MM.1S (cell line): ENCODE results near the gene TMCC1.
"Not testable (repeated sequence)": the region's sequence is repeated elsewhere in the genome, so short reads cannot be mapped to it uniquely, and the experiment has no call there.

Experiments
- DNase-seq: peaks from one replicate; pipeline ENCODE4 v3.0.0-alpha.2; 2015
- H2AFZ ChIP-seq: fragments of 300-600 bp; sonication (generic); 2 replicates; pipeline ENCODE4 v1.6.0; 2016; ENCODE audit warnings: antibody characterized with exemption, low read length
- H3F3A ChIP-seq: fragments of 300-600 bp; sonication (generic); 2 replicates; pipeline ENCODE4 v1.6.1; 2016; ENCODE audit warnings: mild to moderate bottlenecking, antibody characterized with exemption, low read length, moderate library complexity, mixed read lengths; ENCODE audit not compliant: insufficient read depth
- H3K27ac ChIP-seq: fragments of 300-600 bp; sonication (generic); 2 replicates; pipeline ENCODE4 v1.5.1; 2016; ENCODE audit warnings: mild to moderate bottlenecking, low read length
- H3K27me3 ChIP-seq: fragments of 300-600 bp; sonication (generic); replicated peaks from 2 replicates; pipeline ENCODE4 v1.6.0; 2016; ENCODE audit warnings: low read length; ENCODE audit not compliant: insufficient read depth
- H3K36me3 ChIP-seq: fragments of 300-600 bp; sonication (generic); replicated peaks from 2 replicates; pipeline ENCODE4 v1.6.1; 2016; ENCODE audit warnings: mild to moderate bottlenecking, low read length, mixed read lengths; ENCODE audit not compliant: insufficient read depth
- H3K4me1 ChIP-seq: fragments of 300-600 bp; sonication (generic); 2 replicates; pipeline ENCODE4 v1.6.1; 2016; ENCODE audit warnings: low read length, mixed read lengths
- H3K4me2 ChIP-seq: fragments of 300-600 bp; sonication (generic); 2 replicates; pipeline ENCODE4 v1.6.0; 2016; ENCODE audit warnings: low read depth, low read length
- H3K4me3 ChIP-seq: fragments of 300-600 bp; sonication (generic); 2 replicates; pipeline ENCODE4 v1.5.1; 2016; ENCODE audit warnings: low read length, mixed read lengths
- H3K79me2 ChIP-seq: fragments of 300-600 bp; sonication (generic); 2 replicates; pipeline ENCODE4 v1.6.1; 2016; ENCODE audit warnings: mixed run types, low read length, mixed read lengths
- H3K9ac ChIP-seq: fragments of 300-600 bp; sonication (generic); 2 replicates; pipeline ENCODE4 v1.6.1; 2016; ENCODE audit warnings: low read length, mixed read lengths
- H3K9me2 ChIP-seq: fragments of 300-600 bp; sonication (generic); replicated peaks from 2 replicates; pipeline ENCODE4 v1.6.1; 2016; ENCODE audit warnings: mild to moderate bottlenecking, low read length, mixed read lengths; ENCODE audit not compliant: insufficient read depth
- H3K9me3 ChIP-seq: fragments of 300-600 bp; sonication (generic); replicated peaks from 2 replicates; pipeline ENCODE4 v1.6.1; 2016; ENCODE audit warnings: mild to moderate bottlenecking, low read length, mixed read lengths; ENCODE audit not compliant: insufficient read depth
- H4K20me1 ChIP-seq: fragments of 300-600 bp; sonication (generic); 2 replicates; pipeline ENCODE4 v1.6.1; 2016; ENCODE audit warnings: mild to moderate bottlenecking, low read length, moderate library complexity, mixed read lengths; ENCODE audit not compliant: insufficient read depth
- EZH2 ChIP-seq: fragments of 300-600 bp; sonication (generic); optimal IDR thresholded peaks from 2 replicates; pipeline ENCODE3; 2017; ENCODE audit warnings: low read depth, mild to moderate bottlenecking, antibody characterized with exemption, low read length, mixed read lengths
- EZH2phosphoT487 ChIP-seq: fragments of 300-600 bp; sonication (generic); IDR thresholded peaks from 2 replicates; pipeline ENCODE4 v1.6.1; 2018; ENCODE audit warnings: antibody characterized with exemption, low read length
- TF ChIP-seq, protein P1 (sequence below): fragments of 300-600 bp; sonication (generic); IDR thresholded peaks from 2 replicates; pipeline ENCODE4 v1.5.1; 2016; ENCODE audit warnings: antibody characterized with exemption, low read length, mixed read lengths

The TMCC1 gene

DNA sequence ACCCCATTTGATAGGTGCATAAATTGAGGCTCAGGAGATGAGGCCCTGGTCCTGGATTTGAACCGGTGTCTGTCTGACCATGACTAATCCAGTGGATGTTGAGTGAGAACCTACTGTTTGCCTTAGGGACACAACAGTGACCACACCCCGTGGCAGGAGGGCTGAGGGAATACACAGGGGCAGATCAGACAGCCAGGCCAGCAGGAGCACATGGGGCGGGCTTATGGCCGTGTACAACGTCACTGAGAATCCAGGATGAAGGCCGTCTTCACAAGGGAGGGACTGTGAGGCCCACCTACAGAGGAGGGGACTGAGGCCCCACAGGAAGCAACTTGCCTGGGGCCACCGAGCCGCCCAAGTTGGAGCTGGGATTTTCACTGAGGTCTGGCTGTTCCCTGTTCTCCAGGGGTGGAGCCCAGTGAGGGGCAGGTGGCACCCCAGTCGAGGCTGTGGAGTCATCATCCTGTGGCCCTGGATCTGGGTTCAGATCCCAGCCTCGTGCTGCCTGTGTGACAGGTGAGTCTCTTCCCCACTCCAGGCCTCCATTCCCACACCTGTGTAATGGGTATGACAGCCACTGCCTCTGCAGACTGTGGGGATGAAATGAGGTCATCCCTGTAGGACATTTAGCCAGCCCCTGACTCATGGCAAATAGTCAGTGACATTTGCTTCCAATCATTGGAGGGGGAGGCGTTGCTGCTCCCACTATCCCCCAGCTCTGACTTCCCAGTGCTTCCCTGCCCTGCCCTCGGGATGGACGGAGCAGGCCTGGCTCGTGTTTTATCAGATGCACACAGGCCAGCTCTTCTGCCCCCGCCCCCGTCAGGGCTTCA is 280.8 kb downstream of the TMCC1 start:
- Histone ChIP-seq H3K4me2 (no peak overlapping the region), H3K9me2 (no peaks in the 10 kb centered on the region), H3K9ac (no peak overlapping the region), H3K79me2 (no peaks in the 10 kb centered on the region), H3K36me3 (no peaks in the 10 kb centered on the region), H3K9me3 (no peaks in the 10 kb centered on the region), H2AFZ (no peak overlapping the region), H3K4me1 (no peaks in the 10 kb centered on the region), H3K27me3 (peaks cover 20% of the 10 kb centered on the region; the same call in 1 of the 2 replicates), H3K27ac (no peak overlapping the region), H4K20me1 (no peaks in the 10 kb centered on the region), H3K4me3 (no peak overlapping the region), H3F3A (no peaks in the 10 kb centered on the region)
- DNase-seq: no peak
- TF ChIP-seq EZH2: no peak
- TF ChIP-seq, protein P1, sequence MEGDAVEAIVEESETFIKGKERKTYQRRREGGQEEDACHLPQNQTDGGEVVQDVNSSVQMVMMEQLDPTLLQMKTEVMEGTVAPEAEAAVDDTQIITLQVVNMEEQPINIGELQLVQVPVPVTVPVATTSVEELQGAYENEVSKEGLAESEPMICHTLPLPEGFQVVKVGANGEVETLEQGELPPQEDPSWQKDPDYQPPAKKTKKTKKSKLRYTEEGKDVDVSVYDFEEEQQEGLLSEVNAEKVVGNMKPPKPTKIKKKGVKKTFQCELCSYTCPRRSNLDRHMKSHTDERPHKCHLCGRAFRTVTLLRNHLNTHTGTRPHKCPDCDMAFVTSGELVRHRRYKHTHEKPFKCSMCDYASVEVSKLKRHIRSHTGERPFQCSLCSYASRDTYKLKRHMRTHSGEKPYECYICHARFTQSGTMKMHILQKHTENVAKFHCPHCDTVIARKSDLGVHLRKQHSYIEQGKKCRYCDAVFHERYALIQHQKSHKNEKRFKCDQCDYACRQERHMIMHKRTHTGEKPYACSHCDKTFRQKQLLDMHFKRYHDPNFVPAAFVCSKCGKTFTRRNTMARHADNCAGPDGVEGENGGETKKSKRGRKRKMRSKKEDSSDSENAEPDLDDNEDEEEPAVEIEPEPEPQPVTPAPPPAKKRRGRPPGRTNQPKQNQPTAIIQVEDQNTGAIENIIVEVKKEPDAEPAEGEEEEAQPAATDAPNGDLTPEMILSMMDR: no peak
- TF ChIP-seq EZH2phosphoT487: no peak

DNA sequence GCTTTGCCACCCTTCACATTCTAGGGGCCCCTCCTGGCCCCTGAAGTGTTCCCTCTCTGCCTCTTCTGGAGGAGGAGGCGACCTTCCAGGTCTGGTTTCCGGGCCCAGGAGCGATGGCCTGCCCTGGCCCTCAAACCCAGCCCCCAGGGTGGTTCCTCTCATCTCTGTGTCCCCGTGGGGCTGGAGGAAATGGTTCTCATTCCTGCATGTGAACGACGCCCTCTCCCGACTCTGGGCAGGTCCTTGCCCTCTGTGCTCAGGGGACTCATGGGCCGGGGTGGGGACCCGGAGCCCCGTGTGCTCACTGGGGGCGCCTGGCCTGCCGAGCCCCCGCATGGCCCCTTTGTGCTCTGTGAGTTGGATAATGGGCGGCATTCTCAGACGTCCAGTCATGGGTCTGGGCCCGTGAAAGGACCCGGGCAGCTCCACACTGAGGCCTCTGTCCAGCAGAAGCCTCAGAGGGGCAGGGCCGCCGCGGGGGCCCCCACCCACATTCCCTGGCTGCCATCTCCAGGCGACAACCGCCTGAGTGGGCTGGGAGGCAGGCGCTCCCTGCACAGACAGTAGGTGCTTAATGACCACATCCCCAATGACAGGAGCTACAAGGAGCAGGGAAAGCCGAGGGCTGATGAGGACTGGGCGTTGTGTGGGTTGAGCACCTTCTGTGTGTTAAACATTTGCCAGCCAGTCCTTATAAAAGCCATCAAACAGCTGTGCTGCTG is 281.5 kb downstream of the TMCC1 start:
- no peak overlapping the region for H3K9ac ChIP-seq
- H3K27me3 ChIP-seq: peaks cover 28% of the 10 kb centered on the region; the same call in 1 of the 2 replicates
- no peak overlapping the region for H3K4me3 ChIP-seq
- H3K4me2 ChIP-seq: no peak overlapping the region
- no peaks in the 10 kb centered on the region for H3K4me1 ChIP-seq
- DNase-seq: no peak
- H3K36me3 ChIP-seq: no peaks in the 10 kb centered on the region
- no peaks in the 10 kb centered on the region for H3K9me3 ChIP-seq
- no peak overlapping the region for H3K27ac ChIP-seq
- no peaks in the 10 kb centered on the region for H3K79me2 ChIP-seq
- no peaks in the 10 kb centered on the region for H3F3A ChIP-seq
- H2AFZ ChIP-seq: no peak overlapping the region
- H4K20me1 ChIP-seq: no peaks in the 10 kb centered on the region
- TF ChIP-seq EZH2phosphoT487: no peak
- H3K9me2 ChIP-seq: no peaks in the 10 kb centered on the region

DNA sequence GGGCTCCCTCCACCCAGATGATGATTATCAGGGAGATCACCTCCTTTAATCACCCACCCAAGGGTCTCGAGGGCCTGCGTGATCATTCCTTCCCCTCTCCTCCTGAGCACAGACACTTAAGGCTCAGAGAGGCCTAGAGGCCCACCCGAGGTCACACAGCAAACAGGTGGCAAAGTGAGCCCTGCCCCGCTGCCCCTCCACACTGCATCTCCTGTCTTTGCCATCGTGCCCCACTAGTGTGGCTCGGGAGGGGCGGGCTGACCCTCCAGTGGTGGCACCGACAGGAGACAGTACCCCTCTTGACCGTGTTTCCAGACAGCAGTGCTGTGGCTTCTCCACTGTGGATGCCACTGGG is 282.1 kb downstream of the TMCC1 start:
- Histone ChIP-seq H3K4me1 (no peaks in the 10 kb centered on the region), H3K9ac (no peak overlapping the region)
- no peak for TF ChIP-seq EZH2phosphoT487
- no peak for TF ChIP-seq EZH2
- TF ChIP-seq, protein P1: no peak

DNA sequence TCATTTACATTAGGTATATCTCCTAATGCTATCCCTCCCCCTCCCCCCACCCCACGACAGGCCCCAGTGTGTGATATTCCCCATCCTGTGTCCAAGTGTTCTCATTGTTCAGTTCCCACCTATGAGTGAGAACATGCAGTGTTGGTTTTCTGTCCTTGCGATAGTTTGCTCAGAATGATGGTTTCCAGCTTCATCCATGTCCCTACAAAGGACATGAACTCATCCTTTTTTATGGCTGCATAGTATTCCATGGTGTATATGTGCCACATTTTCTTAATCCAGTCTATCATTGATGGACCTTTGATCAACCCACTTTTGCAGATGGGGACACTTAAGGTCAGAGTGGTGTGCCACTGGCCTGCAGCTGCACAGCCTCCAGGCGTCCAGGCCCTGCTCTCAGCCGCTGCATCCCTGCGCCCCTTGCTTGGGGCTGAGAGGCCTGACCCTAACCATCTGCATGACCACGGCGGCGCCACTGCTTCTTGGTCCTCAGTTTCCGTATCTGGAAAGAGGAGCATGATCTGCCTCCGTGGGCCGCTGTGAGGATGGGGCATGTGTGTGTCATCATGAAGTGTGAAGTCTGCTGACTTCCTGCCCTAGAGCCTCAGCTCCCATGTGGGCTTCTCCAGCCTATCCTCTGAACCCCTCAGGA is 282.6 kb downstream of the TMCC1 start:
- not testable (repeated sequence) for H3K4me2 ChIP-seq, H3F3A ChIP-seq, H3K27ac ChIP-seq, DNase-seq, H3K79me2 ChIP-seq, H3K4me1 ChIP-seq, H3K9ac ChIP-seq, H3K36me3 ChIP-seq, H3K9me2 ChIP-seq, H4K20me1 ChIP-seq, H3K9me3 ChIP-seq, H2AFZ ChIP-seq, H3K4me3 ChIP-seq
- H3K27me3 ChIP-seq: peaks cover 32% of the 10 kb centered on the region

More for the DNA sequence above, 282.1 kb downstream of the TMCC1 start:
- Histone ChIP-seq H3F3A (no peaks in the 10 kb centered on the region), H3K9me3 (no peaks in the 10 kb centered on the region), H3K36me3 (no peaks in the 10 kb centered on the region), H3K27ac (no peak overlapping the region), H3K4me3 (no peak overlapping the region), H2AFZ (no peak overlapping the region), H3K4me2 (no peak overlapping the region), H4K20me1 (no peaks in the 10 kb centered on the region), H3K9me2 (no peaks in the 10 kb centered on the region), H3K27me3 (peaks cover 29% of the 10 kb centered on the region; the same call in 1 of the 2 replicates), H3K79me2 (no peaks in the 10 kb centered on the region)
- no peak for DNase-seq
